ENCODE measurements around the gene CBX1. TPM values are rescaled to one million over a fixed set of nuclear protein-coding genes. Genes with fewer than 3 reads are reported as not detected.
"Not testable (repeated sequence)": the region's sequence is repeated elsewhere in the genome, so short reads cannot be mapped to it uniquely, and the experiment has no call there.

The CBX1 gene
- total and polyA plus RNA-seq, 10 of the 15 experiments (the other 5 are each of a cell fraction or from before 2014, with no cell fraction given), result 11.8 to 99.2 (median 43.5) TPM

DNA sequence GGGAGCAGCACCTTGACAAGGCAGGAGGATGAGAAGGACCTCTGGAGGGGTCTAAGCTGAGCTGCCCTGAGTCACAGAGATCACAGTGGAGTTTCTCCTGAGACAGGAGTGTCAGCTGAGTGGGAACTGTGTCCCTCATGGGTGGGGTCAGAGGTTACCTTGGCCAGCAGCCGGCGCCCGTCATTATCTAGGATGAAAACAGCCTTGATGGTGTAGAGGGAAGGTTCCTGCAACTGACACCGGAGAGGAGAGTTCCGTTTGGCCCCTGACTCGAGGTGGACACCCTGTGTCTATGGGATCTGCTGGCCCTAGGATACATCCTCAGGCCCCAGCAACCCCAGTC is 64.6 kb downstream of the CBX1 start (continued):
- TF ChIP-seq TAF1 (IDR thresholded peaks at IDR 0.05; ENCODE audit: borderline replicate concordance, low read depth, low read length), result no peak
- TF ChIP-seq SKIL (IDR thresholded peaks at IDR 0.05; ENCODE audit: low read depth, poor library complexity, severe bottlenecking), result no peak
- TF ChIP-seq KAT2A (conservative IDR thresholded peaks at IDR 0.05; ENCODE audit: control insufficient read depth, low read depth, low read length), result no peak

DNA sequence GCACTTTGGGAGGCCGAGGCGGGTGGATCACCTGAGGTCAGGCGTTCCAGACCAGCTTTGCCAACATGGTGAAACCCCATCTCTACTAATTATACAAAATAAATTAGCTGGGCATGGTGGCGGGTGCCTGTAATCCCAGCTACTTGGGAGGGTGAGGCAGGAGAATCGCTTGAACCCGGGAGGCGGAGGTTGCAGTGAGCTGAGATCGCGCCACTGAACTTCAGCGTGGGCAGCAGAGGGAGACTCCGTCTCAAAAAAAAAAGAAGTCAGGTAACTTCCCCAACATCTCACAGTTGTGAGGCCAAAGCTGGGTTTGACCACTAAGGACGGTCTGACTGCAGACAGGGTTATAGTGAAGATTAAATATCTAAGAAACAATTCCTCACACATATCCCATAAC is 66.5 kb downstream of the CBX1 start:
- ChIA-PET POLR2A (interaction anchor here (0.5 to 2.8 kb wide), 5 partner anchors 13 to 40 kb away, joined by 3 to 22 read pairs (median 3); partner anchors contain the start of gene NFE2L1), CTCF (interaction anchor here (0.7 to 5.6 kb wide), 14 partner anchors 8 to 244 kb away, joined by 3 to 77 read pairs (median 8); partner anchors contain the start of genes NFE2L1, PNPO and SNX11), SMC1A (ENCODE audit: uncharacterized antibody, unreplicated experiment) (interaction anchor here (0.8 to 3.3 kb wide), 8 partner anchors 8 to 100 kb away, joined by 3 to 20 read pairs (median 7); no protein-coding TSS in a partner anchor), RAD21 (ENCODE audit: unreplicated experiment) (interaction anchor here (0.9 to 5.0 kb wide), 10 partner anchors 9 to 559 kb away, joined by 3 to 35 read pairs (median 5); partner anchors contain the start of gene HOXB5)
- H3K36me3 ChIP-seq (ENCODE audit: control insufficient read depth in 2 of 2, insufficient read depth in 2 of 2, low read length in 1 of 2); in situ Hi-C loops (cut with MboI); H3K4me2 ChIP-seq (ENCODE audit: control insufficient read depth, insufficient read depth); H3K27ac ChIP-seq (ENCODE audit: control insufficient read depth, insufficient read depth); H3K79me2 ChIP-seq (ENCODE audit: control insufficient read depth, insufficient read depth, low read length); H3K9ac ChIP-seq (ENCODE audit: control insufficient read depth, insufficient read depth, low read length); H3K4me1 ChIP-seq (ENCODE audit: control insufficient read depth, insufficient read depth, low read length); H2AFZ ChIP-seq (ENCODE audit: control insufficient read depth, low read depth, low read length); BruUV-seq (replicated peaks); H3K27me3 ChIP-seq (replicated peaks in 1 of 2; ENCODE audit: control insufficient read depth in 2 of 2, insufficient read depth in 2 of 2, low read length in 1 of 2); H4K20me1 ChIP-seq (ENCODE audit: control insufficient read depth, insufficient read depth); FAIRE-seq; H3K9me3 ChIP-seq (replicated peaks; ENCODE audit: control insufficient read depth, insufficient read depth, low read length); DNase-seq (ENCODE audit: low read depth, low spot score); intact Hi-C loops (cut with micrococcal nuclease; ENCODE audit: unreplicated experiment); H3K4me3 ChIP-seq: not testable (repeated sequence)
- ATAC-seq, result 0 out of 3 replicates have a peak, but pooled peaks have one; percentile 13
- 85% methylated on average over 12 of the region's 12 CpGs for WGBS (ENCODE audit: insufficient coverage, insufficient replicate concordance, low lambda C conversion rate, missing lambda C conversion rate)
- TF ChIP-seq ZNF384 (IDR thresholded peaks at IDR 0.05; ENCODE audit: borderline replicate concordance, low read depth, low read length), result peak; percentile 41; the same call in 1 of the 2 replicates
- TF ChIP-seq CTCF (IDR thresholded peaks at IDR 0.05 in 2 of 3, conservative IDR thresholded peaks at IDR 0.05 in 1 of 3; ENCODE audit: control insufficient read depth in 2 of 3, extremely low read depth in 1 of 3, insufficient read depth in 1 of 3, low read depth in 3 of 3, low read length in 3 of 3), result peak in 1 of 3 experiments; percentile 18; a peak in 1 of 6 replicates
